Hematopoietic multipotent progenitor cell (in vitro differentiated cells): ENCODE measurements around the gene ATP6V0E2. TPM values are rescaled to one million over a fixed set of nuclear protein-coding genes. Genes with fewer than 3 reads are reported as not detected.
A peak's percentile ranks its signal among the peaks of the same experiment; 100 is the strongest.
"Not testable (repeated sequence)": the region's sequence is repeated elsewhere in the genome, so short reads cannot be mapped to it uniquely, and the experiment has no call there.

Source experiments
- DNase-seq, 3 donors: peaks; one replicate each; pipeline ENCODE4 v3.0.0-alpha.2; 2011 to 2015; ENCODE audit warnings: low read depth in 2 of 3, low spot score in 2 of 3
- total RNA-seq: library from RNA; depleted of rRNA; stranded (reverse); fragments of >200 nt; gene quantifications from one replicate; pipeline ENCODE4 v1.2.3, GENCODE V29; 2012

The ATP6V0E2 gene
- total RNA-seq, 1 donor = 39.3 TPM

GRCh38 chr7:149874644-149875028, 867 bp downstream of the ATP6V0E2 start:
- DNase-seq = no peak

- DNase-seq = no peak
These were observed 1.6 kb downstream of the ATP6V0E2 start for GRCh38 chr7:149875396-149875795.

GRCh38 chr7:149877890-149878522, 4.2 kb downstream of the ATP6V0E2 start:
- DNase-seq = no peak

- DNase-seq = no peak
These were observed 4.8 kb downstream of the ATP6V0E2 start for GRCh38 chr7:149878523-149878921.

- DNase-seq = no peak
These were observed 5.5 kb downstream of the ATP6V0E2 start for GRCh38 chr7:149879271-149879743.

- DNase-seq = no peak
These were observed 6.2 kb downstream of the ATP6V0E2 start for GRCh38 chr7:149879766-149880637.

GRCh38 chr7:149880638-149881311, 7.0 kb downstream of the ATP6V0E2 start:
- no peak for DNase-seq

GRCh38 chr7:149881328-149882247, 7.8 kb downstream of the ATP6V0E2 start:
- no peak for DNase-seq

GRCh38 chr7:149882248-149883047, 8.7 kb downstream of the ATP6V0E2 start:
- DNase-seq = no peak

GRCh38 chr7:149883048-149883438, 9.3 kb downstream of the ATP6V0E2 start:
- DNase-seq = no peak

GRCh38 chr7:149883452-149883861, 9.7 kb downstream of the ATP6V0E2 start:
- DNase-seq = peak in 2 of 3 donors; percentile 62 to 79

- DNase-seq = no peak
These were observed 10.2 kb downstream of the ATP6V0E2 start for GRCh38 chr7:149884016-149884415.

GRCh38 chr7:149884541-149884940, 10.8 kb downstream of the ATP6V0E2 start:
- no peak for DNase-seq

- no peak for DNase-seq
These were observed 11.6 kb downstream of the ATP6V0E2 start for GRCh38 chr7:149885191-149886017.

GRCh38 chr7:149886018-149886415, 12.2 kb downstream of the ATP6V0E2 start:
- DNase-seq = peak in 1 of 3 donors; percentile 59

GRCh38 chr7:149887311-149887710, 13.5 kb downstream of the ATP6V0E2 start:
- DNase-seq = no peak

- DNase-seq = not testable (repeated sequence)
These were observed 16.9 kb downstream of the ATP6V0E2 start for GRCh38 chr7:149890715-149891114.

- DNase-seq = not testable (repeated sequence)
These were observed 21.2 kb downstream of the ATP6V0E2 start for GRCh38 chr7:149894957-149895356.
